Activated CD8-positive, alpha-beta memory T cell treated with anti-CD3 and anti-CD28 coated beads, Interleukin-2, amount 50 U/mL, for 24 hours (primary cell): ENCODE measurements around the gene APOL1.
"Not testable (repeated sequence)": the region's sequence is repeated elsewhere in the genome, so short reads cannot be mapped to it uniquely, and the experiment has no call there.

ENCODE experiments used
- DNase-seq: peaks from one replicate; pipeline ENCODE4 v3.0.0-alpha.2; 2020; ENCODE audit errors: extremely low read depth

Gene APOL1

GRCh38 chr22:36244522-36245391 lies 8.2 kb upstream of the APOL1 start:
- DNase-seq = no peak

- no peak for DNase-seq
These were observed 7.1 kb upstream of the APOL1 start for GRCh38 chr22:36245805-36246356.

GRCh38 chr22:36246718-36247117 lies 6.2 kb upstream of the APOL1 start:
- DNase-seq = no peak

- no peak for DNase-seq
These were observed 5.0 kb upstream of the APOL1 start for GRCh38 chr22:36247955-36248354.

GRCh38 chr22:36249160-36249559 lies 3.8 kb upstream of the APOL1 start:
- DNase-seq = no peak

GRCh38 chr22:36250292-36250960 lies 2.5 kb upstream of the APOL1 start:
- not testable (repeated sequence) for DNase-seq

- DNase-seq = not testable (repeated sequence)
These were observed 839 bp upstream of the APOL1 start for GRCh38 chr22:36251979-36252608.

- DNase-seq = no peak
These were observed 874 bp downstream of the APOL1 start for GRCh38 chr22:36253523-36254490.

- DNase-seq = not testable (repeated sequence)
These were observed 2.6 kb downstream of the APOL1 start for GRCh38 chr22:36255572-36255971.

- DNase-seq = no peak
These were observed 3.5 kb downstream of the APOL1 start for GRCh38 chr22:36256478-36256877.

- DNase-seq = no peak
These were observed 4.4 kb downstream of the APOL1 start for GRCh38 chr22:36257308-36257707.

- DNase-seq = no peak
These were observed 5.2 kb downstream of the APOL1 start for GRCh38 chr22:36257948-36258670.

- DNase-seq = no peak
These were observed 6.0 kb downstream of the APOL1 start for GRCh38 chr22:36258701-36259614.

- no peak for DNase-seq
These were observed 6.8 kb downstream of the APOL1 start for GRCh38 chr22:36259615-36260300.

- not testable (repeated sequence) for DNase-seq
These were observed 8.7 kb downstream of the APOL1 start for GRCh38 chr22:36261675-36262074.

- DNase-seq = not testable (repeated sequence)
These were observed 9.4 kb downstream of the APOL1 start for GRCh38 chr22:36262307-36262706.

- not testable (repeated sequence) for DNase-seq
These were observed 10.3 kb downstream of the APOL1 start for GRCh38 chr22:36263216-36263673.

GRCh38 chr22:36263886-36264664 lies 11.1 kb downstream of the APOL1 start:
- not testable (repeated sequence) for DNase-seq
